Activated naive CD4-positive, alpha-beta T cell treated with anti-CD3 and anti-CD28 coated beads, Interleukin-2, amount 10 ng/mL, durations not matched to agents 7 days and 5 days (primary cell): ENCODE results near the gene SORCS1.

ENCODE experiments used
- CTCF ChIA-PET: fragments of 350-600 bp; sonication (Branson Sonifier 250); formaldehyde crosslinking; loops from one replicate; lab custom pipeline; 2021; ENCODE audit warnings: antibody characterized with exemption; lab: Charles Lee
- DNase-seq: peaks from one replicate; pipeline ENCODE4 v3.0.0-alpha.2; 2020
- H3K27ac Mint-ChIP-seq: one replicate; pipeline ENCODE4 v1.8.0; 2021; ENCODE audit warnings: mild to moderate bottlenecking, moderate library complexity, mixed read lengths
- H3K27me3 Mint-ChIP-seq: one replicate; pipeline ENCODE4 v1.8.0; 2021; ENCODE audit warnings: mild to moderate bottlenecking, mixed read lengths
- H3K36me3 Mint-ChIP-seq: one replicate; pipeline ENCODE4 v1.8.0; 2021; ENCODE audit warnings: mixed read lengths
- H3K4me1 Mint-ChIP-seq: one replicate; pipeline ENCODE4 v1.8.0; 2021; ENCODE audit warnings: mixed read lengths
- H3K4me3 Mint-ChIP-seq: one replicate; pipeline ENCODE4 v1.8.0; 2021; ENCODE audit warnings: mild to moderate bottlenecking, moderate library complexity, mixed read lengths
- H3K9me3 Mint-ChIP-seq: one replicate; pipeline ENCODE4 v1.8.0; 2021; ENCODE audit warnings: mixed read lengths

The SORCS1 gene

DNA sequence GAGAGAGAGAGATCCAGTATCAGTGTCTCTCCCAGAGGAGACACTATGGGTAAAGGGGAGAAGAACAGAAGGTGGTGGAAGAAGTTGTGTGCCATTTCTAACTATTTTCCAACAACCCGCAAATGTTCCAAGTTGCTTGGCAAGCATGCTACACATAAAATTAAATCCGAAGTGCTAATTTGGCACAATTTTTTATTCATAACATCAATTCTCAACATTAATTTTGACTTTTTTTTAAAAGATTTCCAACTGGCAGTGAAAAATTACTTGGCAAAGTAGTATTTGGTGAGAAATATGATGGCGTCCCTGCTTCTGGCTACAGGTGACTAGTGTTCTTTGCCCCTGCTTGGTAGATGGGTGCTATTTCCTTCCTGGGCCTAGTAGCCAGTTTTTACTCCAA lies 622.0 kb downstream of the SORCS1 start:
- Mint-ChIP-seq H3K36me3 (no peaks in the 10 kb centered on the region), H3K4me3 (no peak overlapping the region), H3K27me3 (no peaks in the 10 kb centered on the region), H3K4me1 (no peaks in the 10 kb centered on the region), H3K27ac (no peak overlapping the region), H3K9me3 (peaks cover 1% of the 10 kb centered on the region)
- CTCF ChIA-PET, result no interaction called here
- no peak for DNase-seq

DNA sequence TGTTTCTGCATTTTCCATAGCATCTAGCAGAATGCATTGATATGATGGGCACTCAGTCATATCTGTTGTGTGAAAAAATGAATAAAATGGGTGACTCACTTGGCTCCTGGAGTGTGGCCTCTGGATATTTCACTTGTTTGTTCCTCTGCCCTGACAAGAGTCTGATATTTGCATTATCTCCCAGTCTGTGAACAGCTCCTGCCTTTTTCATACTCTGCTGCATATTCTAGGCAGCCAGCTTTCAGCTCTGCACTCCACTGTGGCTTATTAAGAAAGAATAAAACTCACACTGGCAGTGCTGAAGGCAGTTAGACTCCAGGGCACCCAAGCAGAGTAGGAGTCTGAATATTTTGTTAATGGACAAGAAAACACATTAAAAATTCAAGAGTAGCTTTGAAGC lies 623.9 kb downstream of the SORCS1 start:
- H3K4me1 Mint-ChIP-seq, result no peaks in the 10 kb centered on the region
- H3K9me3 Mint-ChIP-seq, result peaks cover 1% of the 10 kb centered on the region
- no peak overlapping the region for H3K27ac Mint-ChIP-seq
- CTCF ChIA-PET, result no interaction called here
- H3K4me3 Mint-ChIP-seq, result no peak overlapping the region
- no peaks in the 10 kb centered on the region for H3K27me3 Mint-ChIP-seq
- DNase-seq, result no peak
- no peaks in the 10 kb centered on the region for H3K36me3 Mint-ChIP-seq

DNA sequence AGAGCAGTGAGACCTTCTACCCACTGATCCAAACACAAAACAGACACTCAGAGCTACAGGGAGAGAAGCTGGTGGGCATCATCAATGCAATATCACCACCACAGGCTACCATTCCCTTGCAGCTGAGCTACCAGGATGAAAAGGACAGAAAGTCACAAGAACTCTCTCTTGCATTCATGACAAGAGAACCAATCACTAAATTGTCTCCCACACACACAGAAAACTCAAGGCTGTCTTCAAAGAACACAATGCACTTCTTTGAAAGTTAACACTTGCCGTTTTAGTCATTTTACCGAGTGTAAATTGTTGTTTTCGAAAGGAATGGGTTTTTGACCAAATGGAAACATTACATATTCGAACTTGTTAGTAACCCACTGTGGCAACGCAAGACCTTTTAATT lies 626.6 kb downstream of the SORCS1 start:
- Mint-ChIP-seq H3K36me3 (no peaks in the 10 kb centered on the region), H3K27me3 (no peaks in the 10 kb centered on the region), H3K4me1 (no peaks in the 10 kb centered on the region), H3K27ac (no peak overlapping the region), H3K4me3 (no peak overlapping the region), H3K9me3 (peaks cover 1% of the 10 kb centered on the region)
- no peak for DNase-seq
- CTCF ChIA-PET, result no interaction called here

DNA sequence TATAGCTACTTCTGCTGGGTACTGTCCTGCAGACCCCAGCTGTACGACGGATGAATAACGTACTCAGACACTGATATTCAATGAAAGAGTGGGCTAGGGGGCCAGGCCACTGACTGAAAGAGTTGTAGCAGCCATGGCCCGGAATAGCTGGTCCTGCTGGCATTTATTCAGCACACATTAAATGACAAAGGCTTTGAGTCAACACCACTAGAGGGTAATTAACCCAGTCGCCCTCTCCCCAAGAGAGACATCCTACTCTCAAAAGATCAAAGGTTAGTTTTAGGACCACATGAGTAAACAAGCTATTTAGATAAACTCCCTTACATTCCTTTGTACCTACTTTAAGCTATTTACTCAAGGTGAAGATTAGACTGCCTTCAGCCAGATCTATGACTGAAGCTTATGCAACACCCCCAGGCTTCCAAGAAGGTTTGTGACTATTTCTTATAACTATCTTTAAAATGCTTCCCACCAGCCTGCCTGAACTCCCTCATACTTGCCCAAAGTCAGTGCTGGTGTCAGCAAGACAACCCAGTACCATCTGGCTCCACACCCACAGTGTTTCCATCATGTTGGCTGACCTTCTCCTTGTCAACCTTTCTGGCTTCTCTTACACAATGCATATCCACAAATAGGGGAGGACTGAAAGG lies 629.1 kb downstream of the SORCS1 start:
- H3K27ac Mint-ChIP-seq, result no peak overlapping the region
- CTCF ChIA-PET, result no interaction called here

DNA sequence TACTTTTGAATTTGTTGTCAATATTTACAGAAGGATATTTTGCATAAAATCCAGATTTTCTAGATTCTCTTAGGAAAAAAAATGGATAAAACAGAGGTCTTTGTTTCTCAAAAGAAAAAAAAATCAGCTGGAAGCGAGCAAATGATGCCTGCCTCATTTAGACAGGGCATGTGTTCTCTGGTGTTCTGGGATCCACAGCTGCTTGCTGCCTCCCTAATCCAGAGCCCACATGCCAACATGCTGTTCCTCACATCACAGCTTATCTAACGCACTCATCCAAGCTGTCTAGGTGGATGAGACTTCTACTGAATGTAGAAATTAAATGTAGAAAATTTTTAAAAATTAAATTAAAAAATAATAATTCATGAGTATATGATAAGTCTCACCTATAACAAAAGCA lies 630.1 kb downstream of the SORCS1 start:
- no peak for DNase-seq
- no peaks in the 10 kb centered on the region for H3K4me1 Mint-ChIP-seq
- no peak overlapping the region for H3K4me3 Mint-ChIP-seq
- no peaks in the 10 kb centered on the region for H3K27me3 Mint-ChIP-seq
- no peaks in the 10 kb centered on the region for H3K36me3 Mint-ChIP-seq
- H3K27ac Mint-ChIP-seq, result no peak overlapping the region
- peaks cover 1% of the 10 kb centered on the region for H3K9me3 Mint-ChIP-seq
- CTCF ChIA-PET, result no interaction called here

More for the DNA sequence above, 629.1 kb downstream of the SORCS1 start:
- Mint-ChIP-seq H3K9me3 (peaks cover 1% of the 10 kb centered on the region), H3K4me1 (no peaks in the 10 kb centered on the region), H3K4me3 (no peak overlapping the region), H3K27me3 (no peaks in the 10 kb centered on the region), H3K36me3 (no peaks in the 10 kb centered on the region)
- no peak for DNase-seq

DNA sequence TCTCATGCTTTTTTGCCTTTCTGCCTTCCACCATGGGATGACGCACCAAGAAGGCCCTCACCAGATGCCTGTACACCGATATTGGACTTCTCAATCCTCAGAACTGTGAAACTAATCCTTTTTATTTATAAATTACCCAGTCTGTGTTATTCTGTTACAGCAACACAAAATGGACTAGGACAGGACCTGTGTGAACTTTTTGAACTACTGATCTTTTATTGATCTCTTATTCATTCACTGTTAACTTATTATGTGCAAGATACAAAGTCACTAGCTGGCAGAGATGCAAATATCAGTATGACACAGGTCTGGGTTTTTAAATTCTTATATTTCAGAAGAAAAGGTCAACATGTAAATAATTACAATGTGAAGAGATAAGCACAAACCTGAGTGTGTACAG lies 635.8 kb downstream of the SORCS1 start:
- DNase-seq, result no peak
- Mint-ChIP-seq H3K27me3 (no peaks in the 10 kb centered on the region), H3K27ac (no peak overlapping the region), H3K4me3 (no peak overlapping the region), H3K9me3 (peaks cover 5% of the 10 kb centered on the region), H3K36me3 (no peaks in the 10 kb centered on the region), H3K4me1 (no peaks in the 10 kb centered on the region)
- CTCF ChIA-PET, result no interaction called here

DNA sequence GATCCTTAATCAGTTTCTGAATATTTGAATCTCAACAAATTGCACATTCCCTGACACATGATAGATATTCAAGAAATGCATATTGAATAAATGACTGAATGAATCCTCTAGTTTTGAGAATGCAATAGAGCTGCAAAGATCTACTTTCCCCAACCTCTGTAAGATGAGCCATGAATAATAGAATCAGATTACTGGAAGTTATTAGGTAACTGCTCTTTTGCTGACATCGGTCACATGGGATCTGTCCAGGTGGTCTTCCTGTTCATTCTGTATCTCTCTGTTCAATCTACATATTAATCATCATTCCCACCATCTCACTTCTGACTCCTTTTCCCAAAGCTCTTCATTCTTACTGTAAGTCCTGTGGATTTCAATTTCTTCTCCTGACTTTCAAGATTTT lies 638.7 kb downstream of the SORCS1 start:
- Mint-ChIP-seq H3K4me1 (no peaks in the 10 kb centered on the region), H3K9me3 (peaks cover 5% of the 10 kb centered on the region), H3K4me3 (no peak overlapping the region), H3K36me3 (no peaks in the 10 kb centered on the region), H3K27me3 (no peaks in the 10 kb centered on the region), H3K27ac (no peak overlapping the region)
- no peak for DNase-seq
- CTCF ChIA-PET, result no interaction called here
